Activated CD8-positive, alpha-beta T cell treated with anti-CD3 and anti-CD28 coated beads for 36 hours (primary cell): ENCODE results near the gene PPP3CA. TPM values are rescaled to one million over a fixed set of nuclear protein-coding genes. Genes with fewer than 3 reads are reported as not detected.

Experiments used
- ATAC-seq: fragments of 200-7000 bp; cut with Tn5 transposase; one replicate; pipeline ENCODE4 v1.10.0; 2021; ENCODE audit warnings: mild to moderate bottlenecking, moderate library complexity
- CTCF ChIA-PET: fragments of 350-600 bp; sonication (Branson Sonifier 250); formaldehyde crosslinking; loops from one replicate; lab custom pipeline; 2021; ENCODE audit warnings: antibody characterized with exemption; lab: Charles Lee
- POLR2A ChIA-PET: fragments of 350-600 bp; sonication (Branson Sonifier 250); formaldehyde crosslinking; loops from one replicate; lab custom pipeline; 2021; ENCODE audit warnings: antibody characterized with exemption; lab: Charles Lee
- DNase-seq: peaks from one replicate; pipeline ENCODE4 v3.0.0-alpha.2; 2020
- H3K27ac Mint-ChIP-seq: one replicate; pipeline ENCODE4 v1.8.0; 2021; ENCODE audit warnings: mild to moderate bottlenecking, mixed read lengths
- H3K27me3 Mint-ChIP-seq: one replicate; pipeline ENCODE4 v1.8.0; 2021; ENCODE audit warnings: mixed read lengths
- H3K36me3 Mint-ChIP-seq: one replicate; pipeline ENCODE4 v1.8.0; 2021; ENCODE audit warnings: low read depth, mixed read lengths
- H3K4me1 Mint-ChIP-seq: one replicate; pipeline ENCODE4 v1.8.0; 2021; ENCODE audit warnings: low read depth, mixed read lengths
- H3K4me3 Mint-ChIP-seq: one replicate; pipeline ENCODE4 v1.8.0; 2021; ENCODE audit warnings: mild to moderate bottlenecking, moderate library complexity, mixed read lengths
- H3K9me3 Mint-ChIP-seq: one replicate; pipeline ENCODE4 v1.8.0; 2021; ENCODE audit warnings: mixed read lengths
- intact Hi-C: fragments of 100-400 bp; cut with micrococcal nuclease; formaldehyde crosslinking; loops from one replicate; pipeline ENCODE4 v1.10.0; 2022
- total RNA-seq, 2 experiments: library from RNA; stranded (reverse); gene quantifications; one replicate each; pipeline ENCODE4 v1.2.3, GENCODE V29; 2021
- TF ChIP-seq, protein P1 (sequence below): fragments of 200-600 bp; IDR thresholded peaks from one replicate; pipeline ENCODE4 v1.8.0; 2022; ENCODE audit warnings: antibody characterized with exemption, mild to moderate bottlenecking

The PPP3CA gene
- total RNA-seq, 2 experiments from 2014 or later: 11.8 to 12.7 TPM

DNA sequence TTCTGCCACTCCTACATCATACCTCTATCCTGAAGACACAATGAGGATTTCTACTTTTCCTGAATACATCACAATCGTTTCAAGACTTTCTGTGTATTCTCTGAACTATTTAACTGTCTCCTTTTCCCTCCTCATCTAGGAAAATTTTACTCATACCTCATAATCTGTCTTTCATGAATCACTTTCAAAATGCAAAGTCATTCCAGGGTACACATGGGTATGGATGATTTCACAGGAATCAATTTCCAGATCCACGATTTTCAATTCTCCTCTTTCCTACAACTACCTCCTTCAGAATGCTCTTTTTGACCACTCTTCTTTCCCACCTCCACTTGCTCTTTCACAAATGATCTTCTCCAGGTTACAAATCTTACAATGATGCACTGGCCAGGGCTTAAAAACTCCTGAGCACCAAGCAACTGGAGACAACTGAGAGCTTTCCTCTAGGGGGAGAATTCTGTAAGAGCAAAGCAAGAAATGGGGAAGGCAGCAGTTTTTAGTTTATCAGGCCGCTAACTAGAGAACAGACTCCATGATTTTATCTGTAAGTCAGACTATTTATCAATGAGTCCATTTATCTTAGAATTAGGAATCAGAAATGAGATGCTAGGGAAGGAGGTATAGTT is 116.4 kb downstream of the PPP3CA start:
- POLR2A ChIA-PET: interaction anchor here (1.0 kb wide), 1 partner anchor 10 kb away, joined by 3 read pairs; no protein-coding TSS in a partner anchor

DNA sequence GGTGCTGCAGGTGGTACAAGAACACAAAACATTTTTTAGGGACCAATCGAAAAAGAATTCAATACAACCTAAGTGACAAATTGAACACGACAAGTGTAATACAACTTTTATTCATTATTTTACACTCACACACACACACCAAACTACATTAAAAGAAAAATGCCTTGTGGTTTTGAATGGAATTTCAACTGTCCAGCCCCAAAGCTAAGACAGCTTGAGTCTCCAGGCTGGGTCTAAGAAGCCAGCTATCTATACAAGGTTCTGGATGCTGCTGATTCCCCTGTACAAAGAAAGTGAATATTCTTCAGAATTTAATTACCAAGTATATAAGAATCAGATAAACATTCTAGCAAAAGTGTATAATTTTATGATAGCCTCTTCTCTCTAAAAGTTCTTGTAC is 118.2 kb downstream of the PPP3CA start:
- Mint-ChIP-seq H3K27me3 (no peaks in the 10 kb centered on the region), H3K4me1 (peaks cover 34% of the 10 kb centered on the region), H3K9me3 (peaks cover 3% of the 10 kb centered on the region), H3K27ac (no peak overlapping the region), H3K4me3 (no peak overlapping the region), H3K36me3 (peaks cover 3% of the 10 kb centered on the region)
- no peak for DNase-seq
- POLR2A ChIA-PET: no interaction called here
- intact Hi-C loops: no loop called here
- no peak for ATAC-seq
- CTCF ChIA-PET: interaction anchor here (0.9 kb wide), 1 partner anchor 22 kb away, joined by 3 read pairs; no protein-coding TSS in a partner anchor
- TF ChIP-seq, protein P1, sequence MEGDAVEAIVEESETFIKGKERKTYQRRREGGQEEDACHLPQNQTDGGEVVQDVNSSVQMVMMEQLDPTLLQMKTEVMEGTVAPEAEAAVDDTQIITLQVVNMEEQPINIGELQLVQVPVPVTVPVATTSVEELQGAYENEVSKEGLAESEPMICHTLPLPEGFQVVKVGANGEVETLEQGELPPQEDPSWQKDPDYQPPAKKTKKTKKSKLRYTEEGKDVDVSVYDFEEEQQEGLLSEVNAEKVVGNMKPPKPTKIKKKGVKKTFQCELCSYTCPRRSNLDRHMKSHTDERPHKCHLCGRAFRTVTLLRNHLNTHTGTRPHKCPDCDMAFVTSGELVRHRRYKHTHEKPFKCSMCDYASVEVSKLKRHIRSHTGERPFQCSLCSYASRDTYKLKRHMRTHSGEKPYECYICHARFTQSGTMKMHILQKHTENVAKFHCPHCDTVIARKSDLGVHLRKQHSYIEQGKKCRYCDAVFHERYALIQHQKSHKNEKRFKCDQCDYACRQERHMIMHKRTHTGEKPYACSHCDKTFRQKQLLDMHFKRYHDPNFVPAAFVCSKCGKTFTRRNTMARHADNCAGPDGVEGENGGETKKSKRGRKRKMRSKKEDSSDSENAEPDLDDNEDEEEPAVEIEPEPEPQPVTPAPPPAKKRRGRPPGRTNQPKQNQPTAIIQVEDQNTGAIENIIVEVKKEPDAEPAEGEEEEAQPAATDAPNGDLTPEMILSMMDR: no peak

More for the DNA sequence above, 116.4 kb downstream of the PPP3CA start:
- CTCF ChIA-PET: no interaction called here
- H3K27ac Mint-ChIP-seq: no peak overlapping the region
- TF ChIP-seq, protein P1: no peak
- no peak overlapping the region for H3K4me3 Mint-ChIP-seq
- H3K36me3 Mint-ChIP-seq: peaks cover 3% of the 10 kb centered on the region
- no peak for DNase-seq
- H3K9me3 Mint-ChIP-seq: peaks cover 3% of the 10 kb centered on the region
- H3K4me1 Mint-ChIP-seq: peaks cover 26% of the 10 kb centered on the region
- no peaks in the 10 kb centered on the region for H3K27me3 Mint-ChIP-seq
- no peak for ATAC-seq
- intact Hi-C loops: no loop called here

DNA sequence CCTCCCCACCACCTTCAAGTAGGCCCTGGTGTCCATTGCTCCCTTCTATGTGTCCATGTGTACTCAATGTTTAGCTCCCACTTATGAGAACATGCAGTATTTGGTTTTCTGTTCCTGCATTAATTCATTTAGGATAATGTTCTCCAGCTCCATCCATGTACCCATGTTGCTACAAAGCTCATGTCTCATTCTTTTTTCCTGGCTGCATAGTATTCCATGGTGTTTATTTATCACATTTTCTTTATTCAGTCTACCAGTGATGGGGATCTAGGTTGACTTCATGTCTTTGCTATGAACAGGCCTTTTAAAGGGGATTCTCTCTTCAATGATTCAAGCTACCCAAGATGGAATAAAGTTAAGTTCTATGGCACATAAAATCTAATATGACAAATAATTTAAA is 119.6 kb downstream of the PPP3CA start:
- ChIA-PET POLR2A (no interaction called here), CTCF (interaction anchor here (0.8 kb wide), 1 partner anchor 9 kb away, joined by 3 read pairs; no protein-coding TSS in a partner anchor)
- ATAC-seq: no peak
- H3K4me3 Mint-ChIP-seq: no peak overlapping the region
- H3K9me3 Mint-ChIP-seq: peaks cover 3% of the 10 kb centered on the region
- H3K27me3 Mint-ChIP-seq: no peaks in the 10 kb centered on the region
- TF ChIP-seq, protein P1: no peak
- intact Hi-C loops: no loop called here
- H3K4me1 Mint-ChIP-seq: peaks cover 36% of the 10 kb centered on the region
- peaks cover 3% of the 10 kb centered on the region for H3K36me3 Mint-ChIP-seq
- H3K27ac Mint-ChIP-seq: no peak overlapping the region
- no peak for DNase-seq

GRCh38 chr4:101224358-101225218 is 122.7 kb downstream of the PPP3CA start:
- no peak overlapping the region for H3K27ac Mint-ChIP-seq
- no peak overlapping the region for H3K4me3 Mint-ChIP-seq

More at GRCh38 chr4:101224358-101225218, 122.7 kb downstream of the PPP3CA start:
- Mint-ChIP-seq H3K27me3 (no peaks in the 10 kb centered on the region), H3K4me1 (peaks cover 20% of the 10 kb centered on the region), H3K36me3 (peaks cover 3% of the 10 kb centered on the region), H3K9me3 (peaks cover 3% of the 10 kb centered on the region)
- TF ChIP-seq, protein P1: no peak
- intact Hi-C loops: no loop called here
- ATAC-seq: no peak
- DNase-seq: no peak
- CTCF ChIA-PET: no interaction called here
- POLR2A ChIA-PET: no interaction called here
